RWPE2 (cell line): ENCODE measurements around the gene PLEKHM3.

Source experiments
- ATAC-seq: fragments of 200-7000 bp; cut with Tn5 transposase; 3 replicates; pipeline ENCODE4 v1.9.1; 2021; ENCODE audit warnings: low read depth
- DNase-seq: peaks from one replicate; pipeline ENCODE4 v3.0.0-alpha.2; 2020; ENCODE audit warnings: low spot score
- H3K27ac ChIP-seq: fragments of 450-650 bp; 2 replicates; pipeline ENCODE4 v1.5.1; 2017; ENCODE audit warnings: mild to moderate bottlenecking; ENCODE audit not compliant: poor library complexity, severe bottlenecking
- H3K27me3 ChIP-seq: fragments of 250-450 bp; sonication (Bioruptor Pico); 2 replicates; pipeline ENCODE4 v1.5.1; 2021; ENCODE audit warnings: mild to moderate bottlenecking, moderate library complexity; ENCODE audit not compliant: insufficient read depth, poor library complexity, severe bottlenecking
- H3K36me3 ChIP-seq: fragments of 250-450 bp; sonication (Bioruptor Pico); 2 replicates; pipeline ENCODE4 v1.5.1; 2020; ENCODE audit warnings: low read depth, mild to moderate bottlenecking, moderate library complexity
- H3K4me1 ChIP-seq: fragments of 250-450 bp; sonication (Bioruptor Pico); 2 replicates; pipeline ENCODE4 v1.5.1; 2021; ENCODE audit warnings: mild to moderate bottlenecking, moderate library complexity; ENCODE audit not compliant: insufficient read depth, poor library complexity, severe bottlenecking
- H3K4me3 ChIP-seq: fragments of 250-450 bp; sonication (Bioruptor Pico); 2 replicates; pipeline ENCODE4 v1.5.1; 2021; ENCODE audit warnings: mild to moderate bottlenecking, moderate library complexity; ENCODE audit not compliant: severe bottlenecking
- H3K9me3 ChIP-seq: fragments of 250-450 bp; sonication (Bioruptor Pico); 2 replicates; pipeline ENCODE4 v1.5.1; 2021; ENCODE audit warnings: mild to moderate bottlenecking, moderate library complexity; ENCODE audit not compliant: severe bottlenecking
- TF ChIP-seq, protein P1 (sequence below): fragments of 450-650 bp; IDR thresholded peaks from one replicate; pipeline ENCODE4 v1.5.1; 2017; ENCODE audit warnings: mild to moderate bottlenecking, moderate library complexity; ENCODE audit not compliant: poor library complexity, severe bottlenecking

The PLEKHM3 gene

GRCh38 chr2:207895274-207895860 is 130.0 kb downstream of the PLEKHM3 start:
- Histone ChIP-seq H3K27me3 (no peaks in the 10 kb centered on the region), H3K27ac (no peak overlapping the region), H3K9me3 (no peaks in the 10 kb centered on the region), H3K36me3 (no peaks in the 10 kb centered on the region), H3K4me1 (no peaks in the 10 kb centered on the region), H3K4me3 (no peak overlapping the region)
- TF ChIP-seq, protein P1, sequence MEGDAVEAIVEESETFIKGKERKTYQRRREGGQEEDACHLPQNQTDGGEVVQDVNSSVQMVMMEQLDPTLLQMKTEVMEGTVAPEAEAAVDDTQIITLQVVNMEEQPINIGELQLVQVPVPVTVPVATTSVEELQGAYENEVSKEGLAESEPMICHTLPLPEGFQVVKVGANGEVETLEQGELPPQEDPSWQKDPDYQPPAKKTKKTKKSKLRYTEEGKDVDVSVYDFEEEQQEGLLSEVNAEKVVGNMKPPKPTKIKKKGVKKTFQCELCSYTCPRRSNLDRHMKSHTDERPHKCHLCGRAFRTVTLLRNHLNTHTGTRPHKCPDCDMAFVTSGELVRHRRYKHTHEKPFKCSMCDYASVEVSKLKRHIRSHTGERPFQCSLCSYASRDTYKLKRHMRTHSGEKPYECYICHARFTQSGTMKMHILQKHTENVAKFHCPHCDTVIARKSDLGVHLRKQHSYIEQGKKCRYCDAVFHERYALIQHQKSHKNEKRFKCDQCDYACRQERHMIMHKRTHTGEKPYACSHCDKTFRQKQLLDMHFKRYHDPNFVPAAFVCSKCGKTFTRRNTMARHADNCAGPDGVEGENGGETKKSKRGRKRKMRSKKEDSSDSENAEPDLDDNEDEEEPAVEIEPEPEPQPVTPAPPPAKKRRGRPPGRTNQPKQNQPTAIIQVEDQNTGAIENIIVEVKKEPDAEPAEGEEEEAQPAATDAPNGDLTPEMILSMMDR = no peak
- ATAC-seq = no peak
- no peak for DNase-seq

DNA sequence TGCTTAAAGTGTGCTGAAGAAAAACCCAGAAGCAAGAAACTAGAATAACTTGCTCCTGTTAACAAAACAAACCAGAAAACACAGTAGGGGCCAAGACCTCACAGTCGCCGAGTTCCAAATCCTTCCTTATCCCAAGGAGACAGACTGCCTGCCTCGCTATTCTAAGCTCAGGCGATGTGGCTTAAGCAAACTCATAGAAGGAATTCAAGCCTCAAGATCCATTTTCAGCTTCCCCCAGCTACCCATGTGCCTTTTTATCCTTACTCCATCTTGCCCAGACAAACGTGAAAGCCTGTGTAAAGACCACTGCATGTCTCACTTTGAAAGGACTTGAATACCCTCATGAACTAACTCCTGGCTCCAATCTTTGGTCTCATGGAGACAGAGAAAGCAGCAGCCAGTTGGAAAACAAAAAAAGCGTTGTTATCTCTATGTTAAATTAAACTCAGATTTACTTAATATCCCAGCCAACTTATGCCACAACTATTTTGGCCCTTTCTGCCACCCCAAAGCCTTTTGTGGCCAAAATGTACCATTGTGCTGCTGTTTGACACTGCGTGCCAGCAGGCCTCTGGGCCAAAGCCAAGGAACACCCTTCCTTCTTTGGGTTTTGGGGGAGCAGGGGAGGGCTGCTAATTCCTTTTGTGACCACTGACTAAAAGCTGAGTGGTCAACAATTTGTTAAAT is 132.5 kb downstream of the PLEKHM3 start:
- Histone ChIP-seq H3K4me3 (no peak overlapping the region), H3K27me3 (no peaks in the 10 kb centered on the region), H3K4me1 (no peaks in the 10 kb centered on the region), H3K36me3 (no peaks in the 10 kb centered on the region), H3K27ac (no peak overlapping the region), H3K9me3 (no peaks in the 10 kb centered on the region)
- DNase-seq (no peak), ATAC-seq (no peak)
- TF ChIP-seq, protein P1 = no peak

DNA sequence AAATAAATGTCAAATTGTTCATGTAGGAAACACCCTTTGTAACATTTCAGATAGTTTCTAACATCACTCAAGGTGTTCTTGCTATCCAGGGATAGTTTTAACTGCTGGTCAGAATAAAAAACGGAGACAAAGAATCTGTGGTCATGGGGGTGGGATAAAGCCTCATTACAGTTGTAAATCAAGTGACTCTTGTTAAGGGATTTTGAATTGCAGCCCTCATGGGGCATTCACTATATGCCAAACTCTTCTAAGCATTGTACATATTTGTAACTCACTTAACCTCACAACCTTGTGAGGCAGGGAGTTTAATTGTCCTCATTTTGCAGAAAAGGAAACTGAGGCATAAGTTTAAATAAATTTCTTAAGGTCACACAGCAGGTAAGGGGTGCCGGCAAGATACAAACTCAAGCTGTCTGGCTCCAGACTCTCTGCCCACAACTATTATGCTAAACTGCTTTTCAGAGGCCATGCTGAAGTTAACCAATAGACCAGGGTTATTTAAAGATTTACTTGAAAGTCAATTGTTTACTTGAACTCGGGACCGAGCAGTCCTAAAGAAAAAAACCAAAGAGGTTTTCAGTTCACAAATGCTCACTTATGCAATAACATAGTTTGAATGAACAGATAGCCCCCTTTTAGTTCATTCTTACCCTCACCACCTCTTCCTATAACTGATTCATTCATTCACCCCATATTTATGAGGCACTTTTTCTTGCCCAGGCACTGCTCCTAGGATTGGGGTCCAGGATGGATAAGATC is 134.1 kb downstream of the PLEKHM3 start:
- TF ChIP-seq, protein P1 = no peak
- ATAC-seq (no peak), DNase-seq (no peak)
- Histone ChIP-seq H3K9me3 (no peaks in the 10 kb centered on the region), H3K36me3 (no peaks in the 10 kb centered on the region), H3K4me3 (no peak overlapping the region), H3K27me3 (no peaks in the 10 kb centered on the region), H3K27ac (no peak overlapping the region), H3K4me1 (no peaks in the 10 kb centered on the region)

DNA sequence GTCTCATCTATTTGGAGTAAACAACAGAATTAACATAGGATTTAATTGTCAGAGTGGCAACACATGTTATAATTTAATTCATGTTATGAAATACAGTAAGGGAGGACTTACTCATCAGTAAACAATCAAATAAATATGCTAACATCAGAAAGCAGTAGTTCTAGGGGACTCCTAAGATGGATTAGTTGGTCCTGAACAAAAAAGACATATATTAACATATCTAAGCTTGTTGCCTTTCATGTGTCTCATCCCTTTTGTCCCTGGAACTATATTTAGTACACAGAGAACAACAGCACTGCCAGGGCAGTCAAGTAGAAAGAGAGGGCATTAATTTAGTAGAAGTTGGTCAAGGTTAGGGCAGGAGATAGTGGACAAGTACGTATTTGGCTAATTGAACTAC is 137.8 kb downstream of the PLEKHM3 start:
- Histone ChIP-seq H3K27me3 (no peaks in the 10 kb centered on the region), H3K27ac (no peak overlapping the region), H3K36me3 (no peaks in the 10 kb centered on the region), H3K9me3 (no peaks in the 10 kb centered on the region), H3K4me3 (no peak overlapping the region), H3K4me1 (no peaks in the 10 kb centered on the region)
- TF ChIP-seq, protein P1 = no peak
- DNase-seq = no peak
- ATAC-seq = no peak
